Prostate gland (tissue), 2 donors: ENCODE data around the gene SMIM24. TPM values are rescaled to one million over a fixed set of nuclear protein-coding genes. Genes with fewer than 3 reads are reported as not detected.

Source experiments
- DNase-seq: peaks from one replicate; pipeline ENCODE4 v3.0.0-alpha.2; 2019; ENCODE audit warnings: low spot score
- H3K27ac ChIP-seq, 2 donors: fragments of 200-600 bp; sonication (generic); 2 replicates each; pipeline ENCODE4 v1.5.1; 2017 to 2019
- H3K27me3 ChIP-seq: fragments of 200-600 bp; sonication (generic); replicated peaks from 2 replicates; pipeline ENCODE4 v1.5.1; 2019; ENCODE audit not compliant: insufficient read depth
- H3K36me3 ChIP-seq, 2 donors: fragments of 200-600 bp; sonication (generic); 1 replicate in 1 of 2; 2 replicates in 1 of 2; pipeline versions ENCODE4 v1.5.1 to v1.8.1; 2017 to 2019
- H3K4me1 ChIP-seq: fragments of 200-600 bp; sonication (generic); replicated peaks from 2 replicates; pipeline ENCODE4 v1.5.1; 2019
- H3K4me3 ChIP-seq, 2 donors: fragments of 200-600 bp; sonication (generic); 2 replicates each; pipeline ENCODE4 v1.5.1; 2017 to 2019
- H3K9me3 ChIP-seq: fragments of 200-600 bp; sonication (generic); 2 replicates; pipeline ENCODE4 v1.5.1; 2017
- POLR2A ChIP-seq: fragments of 450-650 bp; IDR thresholded peaks from one replicate; pipeline ENCODE4 v1.6.1; 2016; ENCODE audit warnings: antibody characterized with exemption, mild to moderate bottlenecking
- POLR2AphosphoS5 ChIP-seq: sonication (generic); formaldehyde crosslinking; IDR thresholded peaks from one replicate; pipeline ENCODE4 v1.6.1; 2017; ENCODE audit warnings: antibody characterized with exemption
- WGBS: methylation state at CpG from one replicate; pipeline ENCODE4 v1.1.5; 2018; 5-methylcytosine and 5-hydroxymethylcytosine counted together
- intact Hi-C: fragments of 100-400 bp; cut with DNase I; formaldehyde crosslinking; loops from one replicate; pipeline ENCODE4 v1.14.2; 2022
- total RNA-seq, 2 donors: library from RNA; depleted of rRNA; stranded (reverse); fragments of >200 nt; gene quantifications; one replicate each; pipeline ENCODE4 v1.1.0, GENCODE V29; 2016
- TF ChIP-seq, protein P1 (sequence below), 4 experiments: fragments of 200-600 bp in 2 of 4; fragments of 450-650 bp in 2 of 4; sonication (generic) in 2 of 4; IDR thresholded peaks; 1 replicate in 3 of 4; 2 replicates in 1 of 4; pipeline ENCODE4 v1.5.1; 2016 to 2019; ENCODE audit warnings: antibody characterized with exemption in 4 of 4, mild to moderate bottlenecking in 2 of 4, moderate library complexity in 2 of 4

SMIM24 gene
- total RNA-seq, 2 donors from 2014 or later: 0.32 to 1.6 TPM

DNA sequence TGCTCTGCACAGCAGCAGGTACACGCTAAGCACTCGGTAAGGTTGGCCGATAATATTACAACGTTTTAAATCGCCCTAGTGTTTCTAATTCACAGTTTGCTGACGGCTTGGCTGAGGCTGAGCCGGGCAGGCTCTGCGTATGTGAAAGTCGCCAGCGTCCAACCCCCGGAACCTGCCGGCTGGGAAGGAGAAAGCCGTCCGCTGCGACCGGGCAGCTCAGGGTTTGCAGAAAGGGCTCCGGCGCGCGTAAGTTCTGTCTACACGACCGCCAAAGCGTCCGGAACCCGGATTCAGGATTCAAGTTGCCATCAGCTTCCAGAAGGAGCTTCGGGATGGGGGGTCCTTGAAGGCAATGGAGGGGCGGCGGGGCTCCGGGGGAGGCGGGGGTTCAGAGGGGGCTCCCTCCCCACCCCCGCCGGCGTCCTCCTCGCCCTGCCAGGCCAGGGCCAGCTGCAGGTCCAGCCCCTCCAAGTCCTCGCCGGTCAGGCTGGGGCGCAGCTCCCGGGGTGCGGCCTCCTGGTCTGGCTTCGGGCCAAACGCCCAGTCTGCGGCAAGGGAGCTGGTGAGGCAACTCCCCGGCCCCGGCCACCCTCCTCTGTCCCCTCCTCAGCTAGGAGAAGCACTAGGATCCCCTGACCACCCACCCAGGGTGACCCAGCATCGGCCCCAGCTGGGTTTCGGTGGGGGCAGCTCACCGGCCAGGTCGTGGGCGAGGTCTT lies 2.3 kb upstream of the SMIM24 start:
- peak overlapping the region; percentile 36 to 49 for H3K27ac ChIP-seq
- intact Hi-C loops: no loop called here
- no peaks in the 10 kb centered on the region for H3K9me3 ChIP-seq
- no peaks in the 10 kb centered on the region for H3K27me3 ChIP-seq
- WGBS: 44% methylated on average over 26 of the region's 49 CpGs
- no peaks in the 10 kb centered on the region for H3K36me3 ChIP-seq
- H3K4me3 ChIP-seq: peak overlapping the region; percentile 15 to 17
- no peaks in the 10 kb centered on the region for H3K4me1 ChIP-seq
- TF ChIP-seq POLR2AphosphoS5 (no peak), POLR2A (no peak)
- TF ChIP-seq, protein P1, sequence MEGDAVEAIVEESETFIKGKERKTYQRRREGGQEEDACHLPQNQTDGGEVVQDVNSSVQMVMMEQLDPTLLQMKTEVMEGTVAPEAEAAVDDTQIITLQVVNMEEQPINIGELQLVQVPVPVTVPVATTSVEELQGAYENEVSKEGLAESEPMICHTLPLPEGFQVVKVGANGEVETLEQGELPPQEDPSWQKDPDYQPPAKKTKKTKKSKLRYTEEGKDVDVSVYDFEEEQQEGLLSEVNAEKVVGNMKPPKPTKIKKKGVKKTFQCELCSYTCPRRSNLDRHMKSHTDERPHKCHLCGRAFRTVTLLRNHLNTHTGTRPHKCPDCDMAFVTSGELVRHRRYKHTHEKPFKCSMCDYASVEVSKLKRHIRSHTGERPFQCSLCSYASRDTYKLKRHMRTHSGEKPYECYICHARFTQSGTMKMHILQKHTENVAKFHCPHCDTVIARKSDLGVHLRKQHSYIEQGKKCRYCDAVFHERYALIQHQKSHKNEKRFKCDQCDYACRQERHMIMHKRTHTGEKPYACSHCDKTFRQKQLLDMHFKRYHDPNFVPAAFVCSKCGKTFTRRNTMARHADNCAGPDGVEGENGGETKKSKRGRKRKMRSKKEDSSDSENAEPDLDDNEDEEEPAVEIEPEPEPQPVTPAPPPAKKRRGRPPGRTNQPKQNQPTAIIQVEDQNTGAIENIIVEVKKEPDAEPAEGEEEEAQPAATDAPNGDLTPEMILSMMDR (IDR thresholded peaks at IDR 0.05): no peak
- no peak for DNase-seq

DNA sequence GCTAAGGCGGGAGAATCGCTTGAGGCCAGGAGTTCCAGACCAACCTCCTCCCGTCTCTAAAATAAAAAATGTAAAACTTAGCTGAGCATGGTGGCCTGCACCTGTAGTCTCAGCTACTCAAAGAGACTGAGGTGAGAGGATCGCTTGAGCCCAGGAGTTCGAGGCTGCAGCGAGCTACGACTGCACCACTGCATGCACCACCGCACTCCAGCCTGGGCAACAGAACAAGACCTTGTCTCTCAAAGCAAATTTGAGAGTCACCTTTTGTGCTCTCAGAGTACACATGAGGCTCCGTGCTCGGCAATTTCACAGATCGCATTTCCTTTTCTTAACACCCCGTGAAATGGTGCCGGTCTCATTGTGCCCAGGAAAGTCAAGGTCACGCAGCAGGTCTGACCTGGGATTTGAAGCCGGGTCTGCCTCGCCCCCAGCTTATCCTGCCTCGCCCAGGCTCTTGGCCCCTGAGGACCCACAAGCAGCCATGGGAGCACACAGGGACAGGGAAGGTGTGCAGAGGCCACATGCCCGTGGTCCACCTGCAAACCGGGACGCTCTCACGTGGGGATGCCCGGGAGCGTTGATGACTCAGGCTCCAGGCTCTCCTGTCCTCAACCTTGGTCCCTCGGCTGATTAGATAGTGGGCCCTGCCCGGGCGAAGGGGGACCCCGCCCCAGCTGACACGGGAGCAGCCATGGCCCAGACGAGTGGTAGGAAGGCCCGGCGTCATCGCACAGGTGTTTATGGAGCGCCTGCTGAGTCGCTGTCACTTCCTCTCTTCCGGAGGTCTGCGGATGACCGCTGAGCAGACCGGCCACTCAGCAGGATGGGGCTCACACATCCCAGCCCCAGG lies 1.1 kb upstream of the SMIM24 start:
- no peak overlapping the region for H3K27ac ChIP-seq
- no peaks in the 10 kb centered on the region for H3K9me3 ChIP-seq
- H3K27me3 ChIP-seq: no peaks in the 10 kb centered on the region
- intact Hi-C loops: no loop called here
- H3K36me3 ChIP-seq: no peaks in the 10 kb centered on the region
- H3K4me1 ChIP-seq: no peaks in the 10 kb centered on the region
- WGBS: 64% methylated on average over 38 of the region's 38 CpGs
- no peak for DNase-seq
- TF ChIP-seq POLR2AphosphoS5: no peak
- no peak for TF ChIP-seq POLR2A
- TF ChIP-seq, protein P1 (IDR thresholded peaks at IDR 0.05): no peak
- H3K4me3 ChIP-seq: no peak overlapping the region

DNA sequence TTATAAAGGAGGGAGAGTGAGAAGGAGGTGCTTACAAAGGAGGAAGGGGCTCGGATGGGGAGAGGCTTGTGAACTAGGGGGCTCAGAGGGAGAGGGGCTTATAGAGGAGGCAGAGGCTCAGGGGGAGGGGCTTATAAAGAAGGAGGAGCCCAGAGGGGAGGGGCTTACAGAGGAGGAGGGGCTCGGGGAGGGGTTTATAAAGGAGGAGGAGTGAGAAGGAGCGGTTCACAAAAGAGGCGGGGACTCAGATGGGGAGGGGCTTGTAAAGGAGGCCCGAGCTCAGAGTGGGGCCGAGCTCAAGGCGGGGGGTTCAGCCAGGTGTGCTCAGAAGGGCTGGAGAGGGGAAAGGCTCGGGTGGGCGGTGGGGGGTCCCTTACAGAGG lies 500 bp downstream of the SMIM24 start:
- Histone ChIP-seq H3K36me3 (no peaks in the 10 kb centered on the region), H3K27me3 (no peaks in the 10 kb centered on the region), H3K9me3 (no peaks in the 10 kb centered on the region), H3K4me3 (no peak overlapping the region), H3K4me1 (no peaks in the 10 kb centered on the region), H3K27ac (no peak overlapping the region)
- intact Hi-C loops: no loop called here
- 36% methylated on average over 9 of the region's 9 CpGs for WGBS
- TF ChIP-seq POLR2A (no peak), POLR2AphosphoS5 (no peak)
- TF ChIP-seq, protein P1 (IDR thresholded peaks at IDR 0.05): no peak
- DNase-seq: no peak

DNA sequence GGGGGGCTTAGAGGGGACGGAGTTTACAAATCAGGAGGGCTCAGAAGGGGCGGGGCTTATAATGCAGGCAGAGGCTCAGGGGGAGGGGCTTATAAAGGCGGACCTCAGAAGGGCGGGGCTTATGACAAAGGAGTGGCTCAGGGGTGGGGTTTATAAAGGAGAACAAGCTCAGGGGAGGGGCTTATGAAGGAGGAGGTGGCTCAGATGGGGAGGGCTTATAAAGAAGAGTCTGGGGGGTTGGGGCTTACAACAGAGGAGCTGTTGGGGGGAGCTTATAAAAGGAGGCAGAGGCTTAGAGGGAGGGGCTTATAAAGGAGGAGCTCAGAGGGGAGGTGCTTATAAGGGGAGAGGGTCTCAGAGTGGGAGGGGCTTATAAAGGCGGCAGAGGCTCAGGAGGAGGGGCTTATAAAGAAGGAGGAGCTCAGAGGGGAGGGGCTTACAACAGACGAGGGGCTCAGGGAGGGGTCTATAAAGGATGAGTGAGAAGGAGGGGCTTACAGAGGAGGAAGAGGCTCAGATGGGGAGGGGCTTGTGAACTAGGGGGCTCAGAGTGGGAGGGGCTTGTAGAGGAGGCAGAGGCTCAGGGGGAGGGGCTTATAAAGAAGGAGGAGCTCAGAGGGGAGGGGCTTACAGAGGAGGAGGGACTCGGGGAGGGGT lies 1.0 kb downstream of the SMIM24 start:
- Histone ChIP-seq H3K4me1 (no peaks in the 10 kb centered on the region), H3K27ac (no peak overlapping the region), H3K4me3 (no peak overlapping the region), H3K27me3 (no peaks in the 10 kb centered on the region), H3K9me3 (no peaks in the 10 kb centered on the region), H3K36me3 (no peaks in the 10 kb centered on the region)
- TF ChIP-seq, protein P1 (IDR thresholded peaks at IDR 0.05): no peak
- TF ChIP-seq POLR2A (no peak), POLR2AphosphoS5 (no peak)
- intact Hi-C loops: no loop called here
- no peak for DNase-seq
- 52% methylated on average over 7 of the region's 7 CpGs for WGBS
